IPS-NIHi7 (cell line): ENCODE measurements around the gene CCNG2.
A peak's percentile ranks its signal among the peaks of the same experiment; 100 is the strongest.
"Not testable (repeated sequence)": the region's sequence is repeated elsewhere in the genome, so short reads cannot be mapped to it uniquely, and the experiment has no call there.

Source experiments
- DNase-seq: peaks from one replicate; pipeline ENCODE4 v3.0.0; 2012; ENCODE audit warnings: mixed read lengths; ENCODE audit errors: extremely low spot score

The CCNG2 gene, protein sequence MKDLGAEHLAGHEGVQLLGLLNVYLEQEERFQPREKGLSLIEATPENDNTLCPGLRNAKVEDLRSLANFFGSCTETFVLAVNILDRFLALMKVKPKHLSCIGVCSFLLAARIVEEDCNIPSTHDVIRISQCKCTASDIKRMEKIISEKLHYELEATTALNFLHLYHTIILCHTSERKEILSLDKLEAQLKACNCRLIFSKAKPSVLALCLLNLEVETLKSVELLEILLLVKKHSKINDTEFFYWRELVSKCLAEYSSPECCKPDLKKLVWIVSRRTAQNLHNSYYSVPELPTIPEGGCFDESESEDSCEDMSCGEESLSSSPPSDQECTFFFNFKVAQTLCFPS

GRCh38 chr4:77156912-77157858, at the start of gene CCNG2:
Gene CCNG2, plus strand, starts transcription at chr4:77157207. Its CDS starts 1,326 bp downstream, at chr4:77158533.
- peak; percentile 69 for DNase-seq

- no peak for DNase-seq
Observed at GRCh38 chr4:77110730-77111129, 46.3 kb upstream of the CCNG2 start.

DNA sequence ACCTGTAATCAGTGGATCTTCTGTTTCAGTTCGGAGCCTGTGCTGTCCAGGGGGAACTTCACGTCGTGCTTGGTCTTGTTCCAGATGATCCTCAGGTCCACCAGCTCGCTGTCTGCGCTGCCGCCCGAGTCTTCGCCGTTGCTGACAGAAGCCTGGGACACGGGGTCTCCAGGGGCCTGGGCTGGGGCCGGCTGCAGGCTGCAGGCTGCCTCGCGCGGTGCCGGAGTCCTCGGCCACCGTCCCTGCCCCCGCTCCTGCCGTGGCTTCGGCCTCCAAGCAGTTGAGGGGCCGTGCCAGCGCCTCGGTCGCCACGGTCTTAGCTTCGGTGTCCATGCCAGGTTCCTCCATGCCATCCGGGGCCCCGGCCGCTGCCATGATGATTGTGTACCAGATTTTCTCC, 43.9 kb upstream of the CCNG2 start:
- DNase-seq, result no peak

GRCh38 chr4:77117721-77118120, 39.3 kb upstream of the CCNG2 start:
- no peak for DNase-seq

GRCh38 chr4:77120886-77121508, 36.0 kb upstream of the CCNG2 start:
- peak; percentile 36 for DNase-seq

DNA sequence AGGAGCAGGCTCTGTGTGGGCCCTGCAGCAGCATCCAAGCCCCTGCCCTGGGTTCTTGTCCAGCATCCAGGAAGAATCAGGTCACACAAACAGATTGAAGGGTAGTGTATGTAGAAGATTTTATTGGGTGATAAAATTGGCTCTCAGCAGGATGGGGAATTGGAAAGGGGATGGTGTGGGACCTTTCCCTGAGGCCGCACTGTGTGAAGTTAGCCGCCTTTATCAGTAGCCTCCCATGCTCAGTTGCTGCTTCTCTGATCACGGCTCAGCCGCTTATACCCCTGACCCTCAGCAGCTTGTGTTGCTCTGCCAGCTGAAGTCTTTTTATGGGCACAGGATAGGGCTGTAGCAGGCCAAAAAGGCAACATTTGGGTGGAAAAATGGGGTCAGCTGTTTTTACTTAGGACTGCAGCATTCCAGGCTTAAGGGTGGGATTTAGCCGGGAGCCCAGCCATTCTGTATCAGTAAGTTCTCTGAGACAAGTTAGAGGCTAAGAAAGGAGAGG, 35.2 kb upstream of the CCNG2 start:
- DNase-seq, result no peak

DNA sequence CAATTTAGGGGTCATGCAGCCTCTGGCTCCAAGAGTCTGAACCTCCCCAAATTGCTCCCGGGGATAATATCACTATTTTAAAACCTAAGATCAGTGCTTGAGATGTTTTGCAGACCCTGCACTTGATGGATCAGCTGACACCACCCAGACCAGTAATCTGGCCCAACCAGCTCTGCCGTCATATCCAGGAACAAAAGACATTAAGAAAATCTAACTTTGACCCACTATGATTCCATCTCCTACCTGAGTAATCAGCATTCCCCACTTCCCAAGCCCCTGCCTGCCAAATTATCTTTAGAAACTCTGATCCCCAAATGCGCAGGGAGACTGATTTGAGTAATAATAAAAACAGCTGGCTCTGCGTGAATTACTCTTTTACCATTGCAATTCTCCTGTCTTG, 34.4 kb upstream of the CCNG2 start:
- no peak for DNase-seq

GRCh38 chr4:77123411-77123810, 33.6 kb upstream of the CCNG2 start:
- DNase-seq, result no peak

DNA sequence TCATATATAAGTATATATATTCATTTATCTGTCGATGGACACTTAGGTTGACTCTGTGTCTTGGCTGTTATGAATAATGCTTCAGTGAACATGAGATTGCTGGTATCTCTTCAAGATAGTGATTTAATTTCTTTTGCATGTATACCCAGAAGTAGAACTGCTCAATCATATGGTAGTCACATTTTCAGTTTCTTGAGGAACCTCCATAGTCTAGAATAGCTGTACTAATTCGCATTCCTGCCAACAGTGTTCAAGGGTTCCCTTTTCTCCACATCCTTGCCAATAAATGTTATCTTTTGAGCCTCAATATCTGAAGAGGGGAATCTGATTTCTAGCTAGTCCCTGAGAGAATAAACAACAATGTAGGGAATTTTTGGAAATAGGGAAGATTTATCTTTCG, 32.4 kb upstream of the CCNG2 start:
- DNase-seq, result no peak

GRCh38 chr4:77125961-77126360, 31.0 kb upstream of the CCNG2 start:
- no peak for DNase-seq

DNA sequence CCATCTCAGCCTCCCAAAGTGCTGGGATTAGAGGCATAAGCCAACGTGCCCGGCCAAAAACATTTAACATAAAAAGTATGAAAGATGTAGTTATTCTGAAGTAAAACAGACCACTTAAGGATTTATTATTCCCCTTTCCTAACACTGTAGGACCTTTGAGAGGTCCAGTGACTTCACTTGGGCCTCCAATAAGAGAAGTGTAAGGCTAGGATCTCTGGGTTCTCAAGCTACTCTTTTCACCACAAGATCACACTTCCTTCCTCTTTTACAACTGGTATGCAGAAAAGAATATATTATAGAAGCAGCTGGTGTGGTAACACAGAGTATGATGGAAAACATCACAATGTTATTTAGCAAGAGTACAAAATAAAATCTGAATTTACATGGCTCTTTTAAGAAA, 30.2 kb upstream of the CCNG2 start:
- DNase-seq, result no peak

- DNase-seq, result no peak
Observed at GRCh38 chr4:77127215-77127614, 29.8 kb upstream of the CCNG2 start.

- no peak for DNase-seq
Observed at GRCh38 chr4:77127837-77128621, 29.0 kb upstream of the CCNG2 start.

GRCh38 chr4:77132652-77133312, 24.2 kb upstream of the CCNG2 start:
- DNase-seq, result no peak

DNA sequence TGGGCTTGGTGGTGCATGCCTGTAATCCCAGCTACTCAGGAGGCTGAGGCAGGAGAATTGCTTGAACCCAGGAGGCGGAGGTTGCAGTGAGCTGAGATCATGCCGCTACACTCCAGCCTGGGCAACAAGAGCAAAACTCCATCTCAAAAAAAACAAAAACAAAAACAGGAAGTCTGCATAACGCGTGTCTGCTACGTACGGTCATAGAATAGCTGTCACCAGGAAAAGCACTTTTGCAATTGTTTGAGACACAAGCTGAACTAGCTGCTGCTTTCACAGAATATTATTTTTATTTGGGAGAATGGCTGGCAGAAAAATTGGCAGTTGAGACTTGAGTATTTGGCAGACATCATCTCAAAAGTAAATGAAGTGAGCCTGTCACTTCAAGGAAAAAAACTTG, 19.6 kb upstream of the CCNG2 start:
- DNase-seq, result not testable (repeated sequence)

GRCh38 chr4:77141964-77142645, 14.9 kb upstream of the CCNG2 start:
- DNase-seq, result no peak

GRCh38 chr4:77142646-77143028, 14.4 kb upstream of the CCNG2 start:
- no peak for DNase-seq

GRCh38 chr4:77143091-77143490, 13.9 kb upstream of the CCNG2 start:
- DNase-seq, result no peak

DNA sequence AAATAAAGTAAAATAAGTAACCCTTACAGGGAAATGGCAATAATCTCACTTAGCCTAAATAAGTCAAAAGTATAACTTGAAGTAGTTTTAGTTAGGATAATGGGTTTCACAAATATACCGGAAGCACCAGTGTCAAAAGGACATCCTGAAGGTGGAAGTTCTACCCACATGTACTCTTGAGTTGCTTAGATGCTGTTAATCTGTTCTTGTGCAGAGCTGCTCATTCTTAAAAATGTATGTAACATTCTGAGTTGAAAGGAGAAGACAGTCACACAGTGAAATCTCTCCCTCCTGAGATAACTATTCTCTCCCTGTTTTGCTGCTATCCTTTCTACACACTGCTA, 11.2 kb upstream of the CCNG2 start:
- DNase-seq, result no peak
